Neural cell (in vitro differentiated cells): Measurements from ENCODE around the gene OR2A2.

Experiments used
- EZH2 ChIP-seq: fragments of 200-600, 300-800 bp; shearing (Covaris generic), sonication (generic); IDR thresholded peaks from 2 replicates; pipeline ENCODE4 v1.6.1; 2014; ENCODE audit warnings: antibody characterized with exemption, low read length, borderline replicate concordance, mild to moderate bottlenecking; ENCODE audit not compliant: insufficient read depth, poor library complexity, severe bottlenecking
- MXI1 ChIP-seq: fragments of 450-650 bp; conservative IDR thresholded peaks from 2 replicates; pipeline ENCODE4 v1.6.1; 2014; ENCODE audit warnings: antibody characterized with exemption, mild to moderate bottlenecking; ENCODE audit not compliant: poor library complexity, severe bottlenecking
- POLR2AphosphoS5 ChIP-seq: IDR thresholded peaks from 2 replicates; pipeline ENCODE4 v1.6.1; 2012
- RAD21 ChIP-seq: fragments of 450-650 bp; conservative IDR thresholded peaks from 2 replicates; pipeline ENCODE4 v1.6.1; 2014; ENCODE audit warnings: antibody characterized with exemption, mild to moderate bottlenecking, moderate library complexity
- TAF1 ChIP-seq: IDR thresholded peaks from 2 replicates; pipeline ENCODE4 v1.6.1; 2012; ENCODE audit warnings: low read depth
- TF ChIP-seq, protein P1 (sequence below): fragments of 450-650 bp; IDR thresholded peaks from 2 replicates; pipeline ENCODE4 v1.5.1; 2014; ENCODE audit warnings: antibody characterized with exemption, mild to moderate bottlenecking, moderate library complexity; ENCODE audit not compliant: poor library complexity, severe bottlenecking
- TF ChIP-seq, protein P2 (sequence below): IDR thresholded peaks from 2 replicates; pipeline ENCODE4 v1.6.1; 2012; ENCODE audit warnings: borderline replicate concordance

DNA sequence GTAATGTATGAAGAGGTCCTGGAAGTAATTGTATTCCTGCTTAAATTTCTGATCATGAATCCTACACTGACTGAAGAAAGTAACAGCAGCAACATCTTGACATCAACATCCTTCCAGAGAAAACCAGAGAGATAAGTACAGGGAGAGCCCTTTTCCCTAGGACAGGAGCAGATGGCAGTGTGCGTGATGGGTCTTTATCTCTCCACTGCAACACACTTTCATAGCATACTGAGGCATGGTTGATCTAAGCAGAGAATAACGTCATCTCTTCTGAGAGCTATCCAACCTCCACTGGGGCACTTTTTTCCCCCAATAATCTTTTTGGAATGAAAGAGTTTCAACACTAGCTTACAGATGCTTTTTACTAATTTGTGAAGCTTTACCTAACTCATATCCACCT lies 39.4 kb upstream of the OR2A2 start:
- no peak for TF ChIP-seq RAD21
- TF ChIP-seq, protein P1, sequence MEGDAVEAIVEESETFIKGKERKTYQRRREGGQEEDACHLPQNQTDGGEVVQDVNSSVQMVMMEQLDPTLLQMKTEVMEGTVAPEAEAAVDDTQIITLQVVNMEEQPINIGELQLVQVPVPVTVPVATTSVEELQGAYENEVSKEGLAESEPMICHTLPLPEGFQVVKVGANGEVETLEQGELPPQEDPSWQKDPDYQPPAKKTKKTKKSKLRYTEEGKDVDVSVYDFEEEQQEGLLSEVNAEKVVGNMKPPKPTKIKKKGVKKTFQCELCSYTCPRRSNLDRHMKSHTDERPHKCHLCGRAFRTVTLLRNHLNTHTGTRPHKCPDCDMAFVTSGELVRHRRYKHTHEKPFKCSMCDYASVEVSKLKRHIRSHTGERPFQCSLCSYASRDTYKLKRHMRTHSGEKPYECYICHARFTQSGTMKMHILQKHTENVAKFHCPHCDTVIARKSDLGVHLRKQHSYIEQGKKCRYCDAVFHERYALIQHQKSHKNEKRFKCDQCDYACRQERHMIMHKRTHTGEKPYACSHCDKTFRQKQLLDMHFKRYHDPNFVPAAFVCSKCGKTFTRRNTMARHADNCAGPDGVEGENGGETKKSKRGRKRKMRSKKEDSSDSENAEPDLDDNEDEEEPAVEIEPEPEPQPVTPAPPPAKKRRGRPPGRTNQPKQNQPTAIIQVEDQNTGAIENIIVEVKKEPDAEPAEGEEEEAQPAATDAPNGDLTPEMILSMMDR: no peak
- TF ChIP-seq EZH2: no peak
- TF ChIP-seq, protein P2, sequence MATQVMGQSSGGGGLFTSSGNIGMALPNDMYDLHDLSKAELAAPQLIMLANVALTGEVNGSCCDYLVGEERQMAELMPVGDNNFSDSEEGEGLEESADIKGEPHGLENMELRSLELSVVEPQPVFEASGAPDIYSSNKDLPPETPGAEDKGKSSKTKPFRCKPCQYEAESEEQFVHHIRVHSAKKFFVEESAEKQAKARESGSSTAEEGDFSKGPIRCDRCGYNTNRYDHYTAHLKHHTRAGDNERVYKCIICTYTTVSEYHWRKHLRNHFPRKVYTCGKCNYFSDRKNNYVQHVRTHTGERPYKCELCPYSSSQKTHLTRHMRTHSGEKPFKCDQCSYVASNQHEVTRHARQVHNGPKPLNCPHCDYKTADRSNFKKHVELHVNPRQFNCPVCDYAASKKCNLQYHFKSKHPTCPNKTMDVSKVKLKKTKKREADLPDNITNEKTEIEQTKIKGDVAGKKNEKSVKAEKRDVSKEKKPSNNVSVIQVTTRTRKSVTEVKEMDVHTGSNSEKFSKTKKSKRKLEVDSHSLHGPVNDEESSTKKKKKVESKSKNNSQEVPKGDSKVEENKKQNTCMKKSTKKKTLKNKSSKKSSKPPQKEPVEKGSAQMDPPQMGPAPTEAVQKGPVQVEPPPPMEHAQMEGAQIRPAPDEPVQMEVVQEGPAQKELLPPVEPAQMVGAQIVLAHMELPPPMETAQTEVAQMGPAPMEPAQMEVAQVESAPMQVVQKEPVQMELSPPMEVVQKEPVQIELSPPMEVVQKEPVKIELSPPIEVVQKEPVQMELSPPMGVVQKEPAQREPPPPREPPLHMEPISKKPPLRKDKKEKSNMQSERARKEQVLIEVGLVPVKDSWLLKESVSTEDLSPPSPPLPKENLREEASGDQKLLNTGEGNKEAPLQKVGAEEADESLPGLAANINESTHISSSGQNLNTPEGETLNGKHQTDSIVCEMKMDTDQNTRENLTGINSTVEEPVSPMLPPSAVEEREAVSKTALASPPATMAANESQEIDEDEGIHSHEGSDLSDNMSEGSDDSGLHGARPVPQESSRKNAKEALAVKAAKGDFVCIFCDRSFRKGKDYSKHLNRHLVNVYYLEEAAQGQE: no peak
- TF ChIP-seq POLR2AphosphoS5: no peak
- no peak for TF ChIP-seq TAF1
- no peak for TF ChIP-seq MXI1
